ENCODE results near the gene PPP1R1C.
A peak's percentile ranks its signal among the peaks of the same experiment; 100 is the strongest.

The PPP1R1C gene

GRCh38 chr2:182064019-182064778 is 78.5 kb downstream of the PPP1R1C start:
- DNase-seq, result no peak

GRCh38 chr2:182066400-182067087 is 80.9 kb downstream of the PPP1R1C start:
- no peak for DNase-seq

- DNase-seq, result no peak
Observed at GRCh38 chr2:182067393-182067792, 81.7 kb downstream of the PPP1R1C start.

GRCh38 chr2:182068811-182069210 is 83.2 kb downstream of the PPP1R1C start:
- DNase-seq, result no peak

- no peak for DNase-seq
Observed at GRCh38 chr2:182069416-182069815, 83.8 kb downstream of the PPP1R1C start.

GRCh38 chr2:182069908-182070307 is 84.3 kb downstream of the PPP1R1C start:
- DNase-seq, result no peak

- DNase-seq, result no peak
Observed at GRCh38 chr2:182070736-182071135, 85.1 kb downstream of the PPP1R1C start.

GRCh38 chr2:182072861-182073260 is 87.2 kb downstream of the PPP1R1C start:
- DNase-seq, result no peak

- DNase-seq, result no peak
Observed at GRCh38 chr2:182073613-182074012, 88.0 kb downstream of the PPP1R1C start.

- DNase-seq, result no peak
Observed at GRCh38 chr2:182077023-182077422, 91.4 kb downstream of the PPP1R1C start.

GRCh38 chr2:182077448-182078142 is 91.9 kb downstream of the PPP1R1C start:
- DNase-seq, result peak; percentile 57

- no peak for DNase-seq
Observed at GRCh38 chr2:182078988-182079602, 93.4 kb downstream of the PPP1R1C start.

- DNase-seq, result no peak
Observed at GRCh38 chr2:182080493-182080892, 94.8 kb downstream of the PPP1R1C start.

- no peak for DNase-seq
Observed at GRCh38 chr2:182081602-182082260, 96.1 kb downstream of the PPP1R1C start.

GRCh38 chr2:182088681-182089320 is 103.1 kb downstream of the PPP1R1C start:
- no peak for DNase-seq

GRCh38 chr2:182090486-182090885 is 104.8 kb downstream of the PPP1R1C start:
- no peak for DNase-seq

GRCh38 chr2:182097571-182098164 is 112.0 kb downstream of the PPP1R1C start:
- DNase-seq, result no peak

- DNase-seq, result no peak
Observed at GRCh38 chr2:182098648-182099047, 113.0 kb downstream of the PPP1R1C start.

GRCh38 chr2:182101263-182101662 is 115.6 kb downstream of the PPP1R1C start:
- no peak for DNase-seq

GRCh38 chr2:182103526-182103925 is 117.9 kb downstream of the PPP1R1C start:
- peak; percentile 48 for DNase-seq

- DNase-seq, result no peak
Observed at GRCh38 chr2:182110347-182110746, 124.7 kb downstream of the PPP1R1C start.

GRCh38 chr2:182113334-182113733 is 127.7 kb downstream of the PPP1R1C start:
- no peak for DNase-seq

All from retina (tissue), 1 donor.